AG04450 (cell line): Measurements from ENCODE around the gene CYP4F2. TPM values are rescaled to one million over a fixed set of nuclear protein-coding genes. Genes with fewer than 3 reads are reported as not detected.
"Not testable (repeated sequence)": the region's sequence is repeated elsewhere in the genome, so short reads cannot be mapped to it uniquely, and the experiment has no call there.

ENCODE experiments used
- CTCF ChIA-PET: fragments of 300-600, 350-600 bp; formaldehyde crosslinking; extraction: SDS; loops from one replicate; lab custom pipeline; 2022; ENCODE audit warnings: antibody characterized with exemption, inconsistent platforms; lab: Charles Lee
- POLR2A ChIA-PET: fragments of 350-600 bp; formaldehyde crosslinking; extraction: SDS; loops from one replicate; lab custom pipeline; 2021; ENCODE audit warnings: antibody characterized with exemption, inconsistent platforms; lab: Yijun Ruan, JAX
- DNase-seq: peaks from one replicate; pipeline ENCODE4 v3.0.0-alpha.2; 2011; ENCODE audit warnings: low read depth, low spot score
- H3K27ac ChIP-seq: one replicate; pipeline ENCODE4 v1.5.1; 2012; ENCODE audit warnings: low read depth, low read length, control low read depth
- H3K27me3 ChIP-seq: one replicate; pipeline ENCODE4 v1.6.0; 2012; ENCODE audit warnings: low read length; ENCODE audit not compliant: control insufficient read depth, insufficient read depth
- H3K4me3 ChIP-seq: 2 replicates; pipeline ENCODE4 v1.5.1; 2011; ENCODE audit warnings: mild to moderate bottlenecking, low read depth, low read length, control low read depth
- H3K9me3 ChIP-seq: 2 replicates; pipeline ENCODE4 v1.5.1; 2012; ENCODE audit warnings: low read length; ENCODE audit not compliant: control insufficient read depth, insufficient read depth
- CTCF ChIP-seq: IDR thresholded peaks from 2 replicates; pipeline ENCODE4 v1.5.1; 2011; ENCODE audit warnings: low read depth, low read length, control low read depth, inconsistent platforms
- polyA plus RNA-seq: library from polyadenylated mRNA; depleted of rRNA; stranded (reverse); fragments of >200 nt; gene quantifications from 2 replicates; pipeline ENCODE4 v1.2.3, GENCODE V29; 2011

The CYP4F2 gene
- polyA plus RNA-seq, 1 experiment = not detected

- CTCF ChIA-PET = no interaction called here
- no peak overlapping the region for H3K4me3 ChIP-seq
- peaks cover 9% of the 10 kb centered on the region for H3K9me3 ChIP-seq
- no peaks in the 10 kb centered on the region for H3K27me3 ChIP-seq
- POLR2A ChIA-PET = no interaction called here
- no peak for DNase-seq
- no peak for TF ChIP-seq CTCF
- no peak overlapping the region for H3K27ac ChIP-seq
These were observed 37.4 kb downstream of the CYP4F2 start for GRCh38 chr19:15860522-15860921.

- ChIA-PET CTCF (no interaction called here), POLR2A (no interaction called here)
- no peak overlapping the region for H3K27ac ChIP-seq
- no peaks in the 10 kb centered on the region for H3K27me3 ChIP-seq
- DNase-seq = no peak
- H3K9me3 ChIP-seq = peaks cover 4% of the 10 kb centered on the region
- no peak for TF ChIP-seq CTCF
- H3K4me3 ChIP-seq = no peak overlapping the region
These were observed 38.7 kb downstream of the CYP4F2 start for GRCh38 chr19:15859187-15859586.

GRCh38 chr19:15850385-15850784 is 47.5 kb downstream of the CYP4F2 start:
- Histone ChIP-seq H3K27ac (no peak overlapping the region), H3K9me3 (no peaks in the 10 kb centered on the region; the same call in 1 of the 2 replicates), H3K4me3 (no peak overlapping the region), H3K27me3 (no peaks in the 10 kb centered on the region)
- no peak for DNase-seq
- no peak for TF ChIP-seq CTCF
- CTCF ChIA-PET = no interaction called here
- POLR2A ChIA-PET = no interaction called here

GRCh38 chr19:15846923-15847322 is 51.0 kb downstream of the CYP4F2 start:
- POLR2A ChIA-PET = no interaction called here
- H3K4me3 ChIP-seq = no peak overlapping the region
- DNase-seq = no peak
- no peak overlapping the region for H3K27ac ChIP-seq
- CTCF ChIA-PET = no interaction called here
- H3K27me3 ChIP-seq = no peaks in the 10 kb centered on the region
- no peaks in the 10 kb centered on the region for H3K9me3 ChIP-seq
- TF ChIP-seq CTCF = no peak

- H3K4me3 ChIP-seq, H3K27ac ChIP-seq, POLR2A ChIA-PET, H3K9me3 ChIP-seq, CTCF ChIA-PET, H3K27me3 ChIP-seq, DNase-seq: not testable (repeated sequence)
These were observed 54.0 kb downstream of the CYP4F2 start for GRCh38 chr19:15843894-15844222.
